GM11168 (cell line): ENCODE data around the gene CANX.

Source experiments
- in situ Hi-C: fragments of 300-500 bp; cut with MboI; formaldehyde crosslinking; loops from one replicate; pipeline ENCODE4 v1.12.0; 2022; ENCODE audit warnings: low sequenced_read_pairs; ENCODE audit not compliant: unreplicated experiment

The CANX gene

GRCh38 chr5:179772351-179772750 lies 73.6 kb downstream of the CANX start:
- in situ Hi-C loops: no loop called here

DNA sequence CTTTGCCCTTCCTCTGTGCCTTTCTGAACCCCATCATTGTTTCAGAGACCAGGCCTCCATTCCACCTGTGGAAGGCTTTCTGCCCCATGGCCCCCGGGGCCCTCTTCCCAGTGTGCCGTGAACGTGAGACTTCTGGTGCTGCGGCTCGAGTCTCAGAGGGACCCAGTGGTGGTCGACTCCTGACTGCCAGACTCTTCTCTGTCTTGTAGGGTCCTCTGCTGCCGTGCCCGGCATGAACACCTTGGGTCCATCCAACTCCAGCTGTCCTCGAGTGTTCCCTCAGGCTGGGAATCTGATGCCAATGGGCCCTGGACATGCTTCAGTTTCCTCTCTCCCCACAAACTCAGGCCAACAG lies 74.9 kb downstream of the CANX start:
- in situ Hi-C loops: no loop called here

GRCh38 chr5:179774442-179774841 lies 75.7 kb downstream of the CANX start:
- in situ Hi-C loops: no loop called here

GRCh38 chr5:179776411-179776938 lies 77.7 kb downstream of the CANX start:
- in situ Hi-C loops: no loop called here

DNA sequence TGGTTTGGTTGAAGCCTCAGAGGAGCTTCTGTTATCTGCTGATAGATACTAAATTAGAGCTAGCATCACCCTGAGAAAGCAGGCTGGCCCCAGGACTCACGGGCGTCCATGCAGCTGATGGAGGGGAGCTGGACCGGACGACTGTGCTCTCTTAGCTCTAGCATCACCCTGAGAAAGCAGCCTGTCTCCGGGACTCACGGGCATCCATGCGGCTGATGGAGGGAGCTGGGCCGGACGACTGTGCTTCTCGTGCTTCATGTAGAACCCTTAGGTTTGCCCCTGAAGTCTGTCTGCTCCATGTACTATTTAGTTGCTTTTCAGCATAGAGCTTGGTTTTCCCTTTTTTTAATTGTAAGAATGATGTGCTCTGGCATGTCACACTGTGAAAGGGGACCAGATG lies 78.7 kb downstream of the CANX start:
- in situ Hi-C loops: no loop called here

GRCh38 chr5:179777909-179778308 lies 79.1 kb downstream of the CANX start:
- in situ Hi-C loops: no loop called here

DNA sequence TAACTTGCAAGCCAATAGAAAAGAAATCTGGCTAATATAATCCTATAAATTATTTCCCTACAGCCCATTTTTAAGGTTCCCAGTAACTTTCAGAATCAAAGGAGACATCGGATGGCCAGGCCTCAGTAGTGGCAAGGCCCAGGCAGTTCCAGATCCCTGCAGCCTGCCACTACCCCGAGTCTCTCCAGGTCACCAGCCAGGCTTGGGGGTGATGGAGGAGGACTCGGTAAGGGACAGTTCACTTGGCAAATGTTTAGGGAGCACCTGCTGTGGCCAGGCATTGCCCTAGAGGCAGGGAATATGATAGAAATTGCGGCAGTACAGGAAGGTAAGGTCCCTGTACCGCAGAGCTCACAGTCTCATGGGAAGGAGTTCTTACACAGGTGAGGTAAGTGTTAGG lies 79.8 kb downstream of the CANX start:
- in situ Hi-C loops: no loop called here

DNA sequence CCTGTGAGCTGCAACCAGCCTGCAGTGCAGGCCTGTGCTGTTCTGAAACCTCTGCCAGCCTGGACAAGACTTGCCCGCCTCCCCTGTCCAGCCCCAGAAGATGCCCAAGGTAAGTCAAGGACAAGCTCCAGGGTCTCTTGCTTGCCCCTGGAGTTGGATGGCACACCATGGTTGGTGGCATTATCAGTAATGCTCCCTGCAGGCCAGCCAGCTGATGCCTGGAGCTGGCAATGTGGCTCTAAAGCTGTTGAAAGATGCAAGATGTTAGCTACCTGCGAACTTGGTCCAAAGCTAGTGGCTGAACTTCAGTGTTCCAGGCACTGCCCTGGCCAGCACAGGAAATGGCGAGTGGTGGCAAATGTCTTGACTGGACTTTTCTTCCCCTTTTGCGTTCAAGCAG lies 81.1 kb downstream of the CANX start:
- in situ Hi-C loops: no loop called here

- in situ Hi-C loops: no loop called here
These were observed 81.6 kb downstream of the CANX start for GRCh38 chr5:179780362-179780761.
